Ramos (cell line): Measurements from ENCODE around the gene THBS2.
"Not testable (repeated sequence)": the region's sequence is repeated elsewhere in the genome, so short reads cannot be mapped to it uniquely, and the experiment has no call there.

Experiments
- in situ Hi-C: fragments of 300-500 bp; cut with MboI; formaldehyde crosslinking; loops from one replicate; pipeline ENCODE4 v1.14.3; 2022; ENCODE audit warnings: low sequenced_read_pairs; ENCODE audit not compliant: unreplicated experiment

Gene THBS2

DNA sequence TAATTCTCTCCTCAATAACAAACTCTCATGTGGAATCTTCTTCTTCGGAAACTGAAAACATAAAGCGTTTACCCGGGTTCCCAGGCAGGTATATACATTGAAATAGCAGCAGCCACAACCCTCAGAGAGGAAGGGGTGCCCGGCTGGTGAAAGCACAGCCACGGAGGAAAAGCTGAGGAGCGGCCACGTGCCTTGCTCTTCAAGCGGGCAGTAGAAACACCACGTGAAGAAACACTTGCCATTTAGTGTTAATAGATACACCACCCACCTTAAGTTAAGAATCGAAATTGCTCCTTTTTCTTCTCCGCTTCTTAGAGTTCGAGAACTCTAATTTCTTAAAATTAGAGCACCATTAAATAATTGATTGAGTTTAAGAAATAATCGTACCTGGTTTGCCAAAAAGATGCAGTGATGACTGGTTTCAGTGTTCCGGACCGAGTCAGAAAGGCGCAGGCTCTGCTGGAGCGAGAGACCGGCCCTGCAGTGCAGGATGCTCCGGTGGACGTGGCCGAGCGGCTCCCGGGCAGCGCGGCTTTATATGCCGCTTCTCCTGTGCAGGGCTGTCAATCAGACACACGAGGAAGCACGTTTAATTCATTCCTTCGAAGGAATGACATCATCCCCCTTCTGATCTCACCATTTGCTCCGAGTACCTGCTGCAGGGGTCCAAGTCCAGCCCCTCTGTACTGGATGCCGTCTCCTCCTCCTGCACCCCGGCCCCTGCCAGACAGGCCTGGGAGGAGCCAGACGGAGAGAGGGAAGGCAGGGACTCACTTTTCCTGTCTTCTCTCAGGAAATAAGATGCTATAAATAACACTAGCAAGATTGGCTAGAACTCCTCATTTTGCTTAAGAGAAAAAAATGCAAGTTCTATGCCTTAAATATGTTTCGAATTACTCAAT is at the start of gene THBS2:
Gene THBS2, minus strand, starts transcription at position 510 of the 902 bp plus-strand sequence. CDS start 3,062 bp downstream, outside the sequence.
- in situ Hi-C loops = no loop called here

DNA sequence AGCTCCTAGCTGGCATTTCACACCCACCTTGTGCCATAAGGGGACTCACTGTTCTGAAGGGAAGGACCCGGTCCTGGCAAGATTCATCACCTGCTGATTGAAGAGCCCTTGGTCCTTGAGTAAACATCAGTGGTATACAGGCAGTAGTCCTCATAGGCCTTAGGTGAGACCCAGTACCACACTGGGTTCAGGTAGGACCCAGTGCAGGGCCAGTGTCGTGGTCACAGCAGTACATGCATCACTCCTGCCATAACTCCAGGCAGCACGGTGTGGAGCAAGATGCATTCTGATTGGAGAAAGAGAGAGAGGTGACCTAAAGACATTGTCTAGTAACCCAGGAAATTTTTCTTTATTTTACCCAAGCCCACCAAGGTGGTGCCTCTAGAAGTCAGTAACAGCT is 49.1 kb upstream of the THBS2 start:
- in situ Hi-C loops = no loop called here

DNA sequence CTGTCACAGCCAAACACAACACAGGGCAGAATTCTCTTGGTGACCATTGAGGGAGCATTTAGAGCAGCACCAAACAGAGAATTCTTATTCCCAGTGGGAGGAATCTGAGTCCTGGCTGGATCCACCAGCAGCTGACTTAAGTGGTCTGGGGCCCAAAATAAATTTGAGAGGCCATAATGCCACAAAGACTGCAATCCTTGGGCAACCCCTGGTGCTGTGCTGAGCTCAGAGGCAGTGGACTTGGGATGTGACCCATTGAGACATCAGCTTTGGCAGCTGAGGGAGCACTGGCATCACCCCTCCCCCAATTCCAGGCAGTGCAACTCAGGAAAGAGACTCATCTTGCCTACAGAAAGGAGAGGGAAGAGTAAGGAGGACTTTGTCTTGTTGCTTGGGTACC is 48.6 kb upstream of the THBS2 start:
- in situ Hi-C loops = no loop called here

DNA sequence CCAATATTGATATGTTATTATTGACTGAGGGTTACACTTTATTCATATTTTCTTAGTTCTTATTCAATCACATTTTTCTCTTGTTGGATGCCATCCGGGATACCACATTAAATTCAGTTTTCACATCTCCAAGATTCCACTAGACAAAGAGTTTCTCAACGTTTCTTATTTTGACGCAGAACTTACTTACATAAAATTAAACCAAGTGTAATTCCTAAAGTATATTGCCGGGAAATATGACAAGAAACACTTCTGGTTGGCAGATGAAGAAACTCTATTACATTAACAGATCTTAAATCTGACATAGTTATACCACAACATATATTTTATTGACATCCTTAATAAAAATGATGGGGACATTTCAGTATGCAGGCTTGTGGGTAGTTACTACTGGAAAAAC is 47.3 kb upstream of the THBS2 start:
- in situ Hi-C loops = no loop called here

DNA sequence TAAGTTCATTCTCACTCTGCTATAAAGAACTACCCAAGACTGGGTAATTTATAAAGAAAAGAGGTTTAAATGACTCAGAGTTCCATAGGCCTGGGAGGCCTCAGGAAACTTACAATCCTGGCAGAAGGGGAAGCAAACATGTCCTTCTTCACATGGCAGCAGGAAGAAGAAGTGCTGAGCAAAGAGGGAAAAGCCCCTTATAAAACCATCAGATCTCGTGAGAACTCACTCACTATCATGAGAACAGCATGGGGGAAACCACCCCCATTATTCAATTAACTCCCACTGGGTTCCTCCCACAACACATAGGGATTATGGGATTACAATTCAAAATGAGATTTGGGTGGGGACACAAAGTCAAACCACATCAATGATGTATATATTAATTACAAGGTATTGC is 45.0 kb upstream of the THBS2 start:
- in situ Hi-C loops = not testable (repeated sequence)

DNA sequence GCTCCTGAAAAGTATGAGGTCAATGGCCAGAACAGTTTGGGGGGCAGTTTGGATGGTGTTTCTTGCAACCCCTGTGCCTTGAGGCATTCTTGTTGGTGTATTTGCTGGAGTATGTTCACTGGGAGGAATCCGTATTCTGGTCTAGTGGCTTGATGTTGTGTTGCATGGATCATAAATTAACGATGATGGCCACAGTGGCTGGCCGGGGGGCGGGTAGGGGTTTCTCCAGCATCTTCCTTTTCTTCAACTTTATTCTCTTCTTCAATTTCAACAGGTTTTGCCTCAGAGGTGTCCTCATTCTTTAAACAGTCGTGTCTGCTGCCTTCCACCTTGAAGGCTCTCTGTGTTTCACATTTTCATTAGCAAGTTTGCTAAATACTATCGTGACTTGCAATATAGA is 43.0 kb upstream of the THBS2 start:
- in situ Hi-C loops = no loop called here

DNA sequence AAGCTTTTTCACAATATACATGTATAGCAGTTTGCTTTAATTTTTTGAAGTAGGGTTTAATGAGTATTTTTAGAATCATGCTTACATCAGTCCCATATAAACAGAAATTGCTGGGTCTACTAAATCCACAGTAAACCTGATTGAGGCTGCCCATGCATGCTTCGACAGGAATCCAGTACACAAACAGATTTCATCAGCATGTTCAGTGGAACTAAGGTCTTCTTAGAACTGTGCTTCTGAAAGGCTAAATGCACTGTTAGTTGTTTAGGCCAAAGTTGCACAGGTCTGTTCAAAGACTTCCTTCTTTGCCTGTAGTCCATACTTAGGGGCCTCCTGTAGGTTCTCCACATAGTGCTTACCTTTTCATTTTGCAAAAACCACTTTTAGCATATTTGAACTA is 42.5 kb upstream of the THBS2 start:
- in situ Hi-C loops = no loop called here

DNA sequence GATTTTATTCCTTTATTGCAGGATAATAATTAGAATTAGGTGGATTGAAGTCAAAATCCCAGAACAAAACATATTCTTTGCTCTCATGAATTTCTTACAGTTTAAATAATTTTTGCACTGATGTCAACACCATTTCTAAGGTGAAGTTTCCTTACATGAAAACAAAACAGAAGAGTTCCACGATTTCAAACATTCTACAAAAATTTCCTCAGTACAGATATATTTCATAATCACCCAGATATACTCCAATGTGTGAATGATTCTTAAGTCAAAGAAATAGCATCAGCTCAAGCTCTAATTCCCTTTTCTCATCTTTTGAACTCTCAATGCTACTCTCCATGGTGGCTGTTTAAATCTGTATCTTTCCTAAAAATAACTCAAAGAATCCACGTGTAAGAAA is 39.5 kb upstream of the THBS2 start:
- in situ Hi-C loops = no loop called here

DNA sequence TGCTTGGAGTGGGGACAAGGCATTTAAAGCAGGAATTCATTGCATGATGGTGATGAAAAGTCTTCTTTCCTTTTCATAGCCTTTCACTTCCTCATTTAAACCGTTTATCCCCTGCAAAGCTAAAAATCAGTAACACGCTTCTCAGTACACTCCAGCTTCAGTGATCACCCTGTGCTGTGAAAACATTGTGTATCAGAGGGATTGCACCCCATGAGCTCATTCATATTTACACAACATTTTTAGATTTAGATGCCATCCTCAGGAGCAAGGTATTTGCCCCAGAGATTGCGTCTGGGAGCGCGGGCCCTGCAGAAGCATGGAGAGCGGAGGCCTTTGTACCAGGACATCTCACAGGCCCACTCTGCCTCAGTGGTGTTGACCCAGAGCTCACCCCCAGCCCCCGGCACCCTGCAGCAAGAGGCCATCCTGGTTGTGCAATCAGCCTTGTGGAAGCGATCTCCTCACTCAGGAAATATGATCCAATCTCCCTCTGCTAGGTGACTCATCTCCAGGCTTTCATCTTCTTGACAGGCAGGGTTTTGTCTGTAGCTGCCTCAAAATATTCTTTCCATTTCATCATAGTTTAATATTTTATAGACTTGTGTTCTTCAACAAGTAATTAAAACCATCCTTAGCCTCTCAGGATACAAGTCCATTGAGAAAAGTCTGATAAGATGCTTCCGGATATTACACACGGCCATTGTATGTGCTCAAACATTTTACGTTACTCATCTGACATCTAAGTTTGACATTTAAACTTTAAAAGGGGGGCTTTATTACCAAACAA is 38.9 kb upstream of the THBS2 start:
- in situ Hi-C loops = no loop called here

DNA sequence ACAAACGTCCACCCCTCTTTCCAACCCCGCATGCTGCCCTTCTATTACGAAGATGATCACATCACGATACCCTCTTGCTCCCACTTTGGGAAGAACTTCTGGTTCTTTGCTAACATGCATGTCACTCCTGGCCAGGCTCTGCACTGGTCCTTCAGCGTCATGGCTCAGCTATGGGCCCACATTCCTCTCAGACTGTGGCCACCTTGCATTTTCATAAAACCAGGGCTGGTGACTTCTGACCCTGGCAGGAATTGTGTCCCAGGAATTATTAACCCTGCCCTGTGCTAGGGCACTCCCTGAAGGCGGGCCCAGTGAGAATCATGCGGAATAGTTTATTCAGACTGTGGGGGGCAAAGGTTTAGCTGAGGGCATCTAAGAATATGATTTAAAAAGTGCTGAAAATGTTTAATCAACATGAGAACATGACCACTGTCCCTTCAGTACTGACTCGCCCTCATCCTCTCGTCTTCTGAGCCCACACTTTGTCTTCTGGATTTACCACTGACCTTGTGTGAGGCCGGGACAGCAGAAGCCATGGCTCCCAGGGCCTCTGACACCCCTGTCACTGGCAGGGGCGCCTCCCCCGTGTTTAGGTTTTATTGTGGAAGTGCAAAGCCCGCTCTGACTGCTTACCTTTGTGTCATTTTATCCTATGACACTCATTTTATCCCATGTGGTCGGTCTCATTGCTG is 38.1 kb upstream of the THBS2 start:
- in situ Hi-C loops = no loop called here

DNA sequence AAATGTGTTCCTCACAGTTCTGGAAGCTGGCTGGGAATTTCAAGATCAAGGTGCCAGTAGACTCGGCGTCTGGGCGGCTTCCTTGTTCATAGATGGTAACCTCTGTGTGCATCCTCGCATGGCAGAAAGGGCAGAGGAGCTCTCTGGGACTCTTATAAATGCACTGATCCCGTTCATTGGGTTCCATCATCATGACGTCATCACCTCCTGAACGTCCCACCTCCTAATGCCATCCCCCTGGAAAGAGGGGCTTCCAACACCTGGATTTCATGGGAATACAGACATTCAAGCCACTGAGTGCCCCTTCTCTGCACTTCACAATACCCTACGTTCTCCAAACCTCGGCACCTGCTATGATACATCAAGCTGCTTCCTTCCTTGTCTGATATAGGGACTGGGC is 37.5 kb upstream of the THBS2 start:
- in situ Hi-C loops = no loop called here

DNA sequence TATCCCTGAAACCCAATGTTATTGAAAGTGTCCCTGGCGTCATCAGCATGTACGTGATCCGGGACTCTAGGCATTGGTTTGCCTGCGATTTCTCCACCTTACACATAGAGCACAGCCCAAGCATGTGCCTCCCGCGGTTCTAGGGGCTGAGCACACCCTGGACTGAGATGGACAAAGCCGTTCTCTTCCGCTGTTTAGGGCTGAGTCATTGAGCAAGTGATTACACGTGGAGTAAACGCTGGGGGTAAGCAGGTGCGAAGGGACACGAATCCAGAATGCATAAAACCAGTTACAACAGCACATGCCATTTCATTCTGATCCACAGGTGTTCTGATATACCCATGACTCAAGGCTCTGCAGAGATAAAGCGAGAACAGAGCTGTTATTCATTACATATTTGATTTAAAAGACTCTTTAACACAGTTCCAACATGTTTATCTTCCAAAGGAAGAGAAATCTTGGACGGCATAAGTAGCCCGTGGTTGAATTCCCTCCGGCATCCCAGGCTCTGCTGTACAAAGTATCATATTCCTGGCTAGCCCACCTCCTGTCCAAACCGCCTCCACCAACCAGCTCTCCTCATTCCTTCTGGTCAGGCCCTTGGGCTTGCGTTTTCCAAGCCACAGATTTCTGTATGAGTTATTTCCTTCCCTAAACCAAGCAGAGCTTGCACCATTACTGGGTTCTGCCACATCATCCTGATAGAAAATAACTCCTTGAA is 36.1 kb upstream of the THBS2 start:
- in situ Hi-C loops = no loop called here

DNA sequence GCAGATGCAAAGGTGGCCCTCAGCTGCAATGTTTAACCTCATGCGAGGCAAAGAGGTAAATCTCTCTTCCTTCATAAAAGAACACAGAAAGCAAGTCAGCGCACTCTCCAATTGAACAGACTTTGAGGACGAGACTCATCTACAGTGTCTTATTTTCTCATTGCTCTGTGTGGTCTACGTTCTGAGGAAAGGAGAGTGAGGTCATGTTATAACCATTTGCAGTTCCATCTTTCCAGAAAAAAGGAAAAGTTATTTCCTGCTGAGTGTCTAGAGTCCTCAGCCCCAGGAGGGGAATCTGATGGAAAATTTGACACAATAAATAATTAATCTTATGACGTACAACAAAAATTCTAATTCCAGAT is 35.6 kb upstream of the THBS2 start:
- in situ Hi-C loops = no loop called here

DNA sequence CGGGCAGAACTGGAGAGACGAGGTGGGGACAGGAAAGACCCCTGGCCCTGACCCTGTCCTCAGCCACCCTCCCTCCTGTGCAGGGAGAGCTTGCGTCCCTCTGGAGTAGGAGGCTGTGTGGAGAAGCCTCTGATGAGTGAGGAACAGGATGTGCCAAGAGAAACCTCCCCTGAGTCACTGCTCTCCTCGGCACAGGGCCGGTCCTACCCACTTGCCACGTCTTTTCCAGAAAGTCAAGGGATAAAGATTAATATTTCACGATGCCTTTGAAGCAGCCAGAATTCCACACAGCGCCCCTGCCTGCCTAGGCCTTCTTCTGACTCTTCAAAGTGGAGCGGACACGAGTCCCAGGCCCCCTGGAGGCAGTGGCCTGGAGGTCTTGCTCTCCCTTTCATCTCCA is 34.9 kb upstream of the THBS2 start:
- in situ Hi-C loops = no loop called here

DNA sequence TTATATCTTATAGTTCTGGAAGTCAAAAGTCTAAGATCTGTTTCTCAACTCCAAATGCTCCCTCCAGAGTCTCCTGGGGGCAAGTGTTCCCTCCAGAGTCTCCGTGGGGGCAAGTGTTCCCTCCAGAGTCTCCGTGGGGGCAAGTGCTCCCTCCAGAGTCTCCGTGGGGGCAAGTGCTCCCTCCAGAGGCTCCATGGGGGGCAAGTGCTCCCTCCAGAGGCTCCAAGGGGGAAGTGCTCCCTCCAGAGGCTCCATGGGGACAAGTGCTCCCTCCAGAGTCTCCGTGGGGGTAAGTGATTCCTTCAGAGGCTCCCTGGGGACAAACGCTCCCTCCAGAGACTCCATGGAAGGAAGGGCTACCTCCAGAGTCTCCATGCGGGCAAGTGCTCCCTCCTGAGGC is 34.0 kb upstream of the THBS2 start:
- in situ Hi-C loops = no loop called here

DNA sequence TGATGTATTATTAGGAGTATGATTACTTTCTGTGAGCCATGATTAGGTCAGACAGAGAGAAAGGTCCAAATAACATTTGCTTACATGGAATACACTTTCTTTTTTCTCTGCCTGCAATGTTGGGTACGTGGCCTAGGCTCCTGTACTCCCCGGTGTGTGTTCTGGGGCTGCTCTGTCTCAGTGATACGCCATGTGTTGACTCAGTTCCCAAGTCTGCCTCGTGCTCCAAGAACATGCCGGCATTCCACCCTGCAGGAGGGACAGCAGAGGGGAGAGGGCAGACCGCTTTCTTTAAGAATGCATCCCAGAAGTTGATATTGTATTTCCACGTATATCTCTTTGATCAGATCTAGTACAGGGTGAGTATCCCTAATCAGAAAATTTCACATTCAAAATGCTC is 33.3 kb upstream of the THBS2 start:
- in situ Hi-C loops = no loop called here

DNA sequence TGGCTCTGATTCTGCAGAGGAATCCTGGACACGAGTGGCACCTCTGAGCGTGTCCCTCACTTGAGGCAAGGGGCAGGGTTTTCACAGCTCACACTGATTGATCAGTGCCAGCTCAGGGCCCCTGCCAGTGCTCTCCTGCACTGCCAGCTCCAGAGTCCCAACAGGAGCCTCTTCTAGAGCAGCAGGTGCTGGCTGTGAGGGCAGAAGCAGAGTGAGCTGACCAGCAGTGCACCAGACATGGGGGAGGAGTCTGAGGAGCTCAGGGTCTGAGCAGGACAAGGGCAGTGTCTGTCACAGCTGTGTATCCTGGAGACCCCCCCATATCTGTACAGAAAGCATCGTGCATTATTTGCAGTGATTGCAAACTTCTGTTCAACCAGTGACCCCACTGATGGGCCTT is 31.5 kb upstream of the THBS2 start:
- in situ Hi-C loops = no loop called here

DNA sequence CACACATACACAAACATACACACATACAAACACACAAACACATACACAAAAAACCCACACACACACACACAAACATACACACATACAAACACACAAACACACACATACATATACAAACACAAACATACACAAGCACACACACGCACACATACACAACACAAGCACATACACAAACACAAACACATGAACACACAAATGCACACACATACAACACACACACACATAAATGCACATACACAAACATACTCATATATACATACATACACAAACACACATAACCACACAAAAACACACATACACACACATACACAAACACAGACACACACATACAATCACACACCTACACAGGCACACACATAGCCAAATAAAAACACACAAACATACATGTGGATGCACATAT is 30.3 kb upstream of the THBS2 start:
- in situ Hi-C loops = no loop called here

DNA sequence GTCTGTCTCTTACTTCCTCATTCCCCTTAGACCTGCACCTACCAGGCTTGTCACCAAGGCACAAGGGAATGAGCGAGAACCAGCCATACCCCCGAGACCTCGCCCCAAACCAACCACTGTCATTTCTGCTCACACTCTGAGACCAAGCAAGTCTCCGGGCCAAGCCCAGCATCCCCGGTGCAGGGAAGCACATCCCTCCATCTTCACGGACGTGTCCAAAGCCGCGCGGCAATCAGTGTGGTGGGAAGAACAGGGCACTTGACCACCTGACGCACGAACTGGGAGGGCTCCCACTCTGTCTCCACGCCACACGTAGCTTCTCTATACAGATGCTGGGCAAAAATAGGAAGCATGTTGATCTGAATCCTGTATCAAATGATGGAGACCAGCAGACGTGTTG is 28.4 kb upstream of the THBS2 start:
- in situ Hi-C loops = no loop called here

DNA sequence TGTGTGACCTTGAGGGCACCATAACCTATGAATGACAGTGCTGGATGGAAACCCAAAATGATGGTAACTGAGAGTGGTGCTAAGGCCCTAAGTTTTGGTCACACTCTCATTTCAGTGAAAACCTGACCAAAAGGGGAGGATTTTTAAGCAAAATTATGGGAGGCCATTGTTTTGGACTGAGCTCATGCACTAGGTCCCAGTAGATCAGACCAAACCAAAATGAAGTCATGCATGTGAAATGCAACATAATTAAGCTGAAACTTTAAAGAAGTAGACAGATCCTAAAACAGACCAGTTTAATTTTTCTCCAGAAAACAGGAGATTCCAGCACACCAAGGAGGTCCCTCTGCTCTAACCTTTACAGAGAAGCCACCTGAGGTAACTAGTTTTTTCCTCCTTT is 24.0 kb upstream of the THBS2 start:
- in situ Hi-C loops = no loop called here
